Fibroblast of skin of left quadriceps (primary cell): Measurements from ENCODE around the gene KRT2.

Experiments
- DNase-seq, 2 experiments: peaks; one replicate each; pipeline ENCODE4 v3.0.0-alpha.2; 2013; ENCODE audit warnings: low read depth in 2 of 2

KRT2 gene

GRCh38 chr12:52600071-52600470 lies 51.9 kb downstream of the KRT2 start:
- DNase-seq = no peak

GRCh38 chr12:52598966-52599365 lies 53.0 kb downstream of the KRT2 start:
- no peak for DNase-seq
